D721Med (cell line): ENCODE measurements around the gene SGSM1.

Experiments
- DNase-seq: peaks from one replicate; pipeline ENCODE4 v3.0.0; 2011; ENCODE audit warnings: low spot score; ENCODE audit not compliant: insufficient read length
- FAIRE-seq: peaks from 2 replicates; lab custom pipeline; 2011; peaks lifted over from hg19 to GRCh38; lab: Jason Lieb, UNC
- CTCF ChIP-seq: IDR thresholded peaks from 2 replicates; pipeline ENCODE4 v1.5.1; 2012; ENCODE audit warnings: mild to moderate bottlenecking, control low read depth; ENCODE audit not compliant: insufficient read depth; ENCODE audit errors: missing control alignments

SGSM1 gene

DNA sequence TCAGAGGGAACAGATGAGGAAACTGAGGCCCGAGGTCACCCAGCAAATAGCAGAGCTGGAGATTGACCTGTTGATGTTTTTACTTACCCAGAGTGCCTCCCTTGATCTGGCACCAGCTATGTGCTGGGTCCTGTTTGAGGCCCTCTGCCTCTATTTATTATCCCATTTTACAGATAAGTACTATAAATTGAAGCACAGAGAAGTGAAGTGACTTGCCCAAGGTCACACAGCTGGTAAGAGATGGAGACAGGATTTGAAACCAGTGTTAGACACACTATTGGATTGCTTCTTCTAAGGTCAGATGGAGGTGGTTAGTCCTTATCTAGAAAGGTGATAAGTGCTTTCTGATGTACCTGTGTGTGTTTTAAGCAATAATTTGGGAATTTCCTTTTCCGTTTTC is 13.5 kb downstream of the SGSM1 start:
- no peak for DNase-seq
- TF ChIP-seq CTCF: no peak
- FAIRE-seq: no peak

DNA sequence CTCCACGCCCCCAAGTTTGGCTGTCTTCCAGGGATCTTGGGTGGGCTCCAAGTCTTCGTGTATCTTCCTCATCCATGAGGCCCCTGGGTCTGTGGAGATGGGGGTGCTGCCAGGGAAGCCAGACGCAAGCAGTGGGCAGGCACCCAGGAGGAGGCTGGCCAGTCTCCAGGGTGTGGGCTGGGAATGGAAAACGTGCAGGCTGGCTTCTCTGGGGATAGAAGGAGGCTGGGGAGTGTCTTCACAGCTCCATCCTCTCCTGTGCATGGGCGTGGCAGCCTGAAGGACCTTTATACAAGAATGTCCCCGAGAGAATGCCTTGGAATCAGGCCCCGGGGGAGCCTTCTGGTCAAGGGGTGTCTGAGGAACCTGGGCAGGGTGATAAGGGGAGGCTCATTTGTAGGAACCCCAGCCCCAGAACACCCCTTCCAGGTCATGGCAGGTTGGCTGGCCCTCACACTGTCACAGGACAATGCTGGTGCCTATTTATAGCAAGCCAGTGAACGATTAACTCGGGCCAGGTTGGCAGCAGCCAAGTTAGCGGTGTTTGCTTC is 14.0 kb downstream of the SGSM1 start:
- DNase-seq: no peak
- no peak for TF ChIP-seq CTCF
- FAIRE-seq: no peak

- DNase-seq (no peak), FAIRE-seq (no peak)
- no peak for TF ChIP-seq CTCF
Observed at GRCh38 chr22:24822471-24822870, 16.5 kb downstream of the SGSM1 start.

GRCh38 chr22:24823787-24824186 is 17.8 kb downstream of the SGSM1 start:
- no peak for FAIRE-seq
- no peak for TF ChIP-seq CTCF
- no peak for DNase-seq

DNA sequence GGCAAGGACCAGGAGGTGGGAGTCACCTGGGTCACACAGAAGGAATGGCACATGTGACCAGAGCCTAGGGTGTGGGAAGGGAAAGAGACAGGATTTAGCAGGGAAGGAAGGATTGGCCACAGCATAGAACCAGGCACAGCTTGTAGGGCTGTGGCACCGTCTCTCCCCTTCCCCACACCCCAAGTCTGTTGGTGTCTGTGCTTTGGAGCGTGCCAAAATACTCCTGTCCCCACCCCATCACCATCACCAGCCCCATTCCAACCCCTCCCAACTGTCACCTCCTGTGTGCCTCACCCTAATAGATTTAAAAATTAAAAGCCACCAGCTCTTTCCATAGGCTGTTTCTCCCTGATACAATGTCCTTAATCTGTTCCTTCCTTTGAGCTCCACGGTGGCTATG is 18.2 kb downstream of the SGSM1 start:
- TF ChIP-seq CTCF: no peak
- no peak for DNase-seq
- no peak for FAIRE-seq

GRCh38 chr22:24824915-24825314 is 18.9 kb downstream of the SGSM1 start:
- no peak for DNase-seq
- TF ChIP-seq CTCF: no peak
- FAIRE-seq: no peak

GRCh38 chr22:24826710-24827285 is 20.8 kb downstream of the SGSM1 start:
- no peak for DNase-seq
- no peak for TF ChIP-seq CTCF
- no peak for FAIRE-seq
